Measurements from ENCODE around the gene THOC5.

DNA sequence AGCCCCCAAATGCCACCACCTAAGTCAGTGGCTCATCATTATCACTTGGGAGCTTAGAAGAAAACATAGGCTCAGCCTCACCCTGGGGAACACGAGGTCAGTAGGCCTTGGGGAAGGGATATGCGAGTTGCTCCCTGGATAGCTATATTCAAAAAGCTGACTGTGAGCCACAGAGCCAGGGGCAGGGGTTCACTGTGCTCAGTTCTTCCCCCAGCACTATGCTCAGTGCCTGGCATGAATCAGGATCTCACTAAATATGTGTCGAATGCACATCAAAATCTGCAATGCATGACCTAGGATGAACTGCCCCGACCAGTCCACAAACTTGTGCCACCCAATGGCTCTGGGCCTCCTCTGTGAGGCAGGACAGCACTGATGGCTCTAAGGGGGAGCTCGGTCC, 35.1 kb downstream of the THOC5 start:
- TF ChIP-seq, protein P1, sequence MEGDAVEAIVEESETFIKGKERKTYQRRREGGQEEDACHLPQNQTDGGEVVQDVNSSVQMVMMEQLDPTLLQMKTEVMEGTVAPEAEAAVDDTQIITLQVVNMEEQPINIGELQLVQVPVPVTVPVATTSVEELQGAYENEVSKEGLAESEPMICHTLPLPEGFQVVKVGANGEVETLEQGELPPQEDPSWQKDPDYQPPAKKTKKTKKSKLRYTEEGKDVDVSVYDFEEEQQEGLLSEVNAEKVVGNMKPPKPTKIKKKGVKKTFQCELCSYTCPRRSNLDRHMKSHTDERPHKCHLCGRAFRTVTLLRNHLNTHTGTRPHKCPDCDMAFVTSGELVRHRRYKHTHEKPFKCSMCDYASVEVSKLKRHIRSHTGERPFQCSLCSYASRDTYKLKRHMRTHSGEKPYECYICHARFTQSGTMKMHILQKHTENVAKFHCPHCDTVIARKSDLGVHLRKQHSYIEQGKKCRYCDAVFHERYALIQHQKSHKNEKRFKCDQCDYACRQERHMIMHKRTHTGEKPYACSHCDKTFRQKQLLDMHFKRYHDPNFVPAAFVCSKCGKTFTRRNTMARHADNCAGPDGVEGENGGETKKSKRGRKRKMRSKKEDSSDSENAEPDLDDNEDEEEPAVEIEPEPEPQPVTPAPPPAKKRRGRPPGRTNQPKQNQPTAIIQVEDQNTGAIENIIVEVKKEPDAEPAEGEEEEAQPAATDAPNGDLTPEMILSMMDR (IDR thresholded peaks at IDR 0.05 in 2 of 3, conservative IDR thresholded peaks at IDR 0.05 in 1 of 3; ENCODE audit: borderline replicate concordance in 1 of 3, insufficient read depth in 1 of 3, low read depth in 2 of 3, low read length in 2 of 3), result no peak
- TF ChIP-seq POLR2A (IDR thresholded peaks at IDR 0.05; ENCODE audit: borderline replicate concordance, extremely low read depth, insufficient read depth, insufficient read length) (no peak), RAD21 (IDR thresholded peaks at IDR 0.05; ENCODE audit: low read depth) (no peak), YY1 (IDR thresholded peaks at IDR 0.05; ENCODE audit: extremely low read depth, insufficient replicate concordance, low read depth, low read length) (no peak), SIN3A (IDR thresholded peaks at IDR 0.05; ENCODE audit: low read depth) (no peak), CBX3 (IDR thresholded peaks at IDR 0.05; ENCODE audit: low read depth) (no peak), EGR1 (IDR thresholded peaks at IDR 0.05; ENCODE audit: low read depth) (no peak), TCF7L2 (IDR thresholded peaks at IDR 0.05; ENCODE audit: borderline replicate concordance, extremely low read depth, insufficient read depth, insufficient read length) (no peak), SP1 (IDR thresholded peaks at IDR 0.05; ENCODE audit: low read depth) (no peak)

Data from HCT116 (cell line).